Measurements from ENCODE around the gene ARL14. TPM values are rescaled to one million over a fixed set of nuclear protein-coding genes. Genes with fewer than 3 reads are reported as not detected.

ARL14 gene
- total RNA-seq, 2 experiments from 2014 or later = not detected

GRCh38 chr3:160720123-160720746 is 43.3 kb downstream of the ARL14 start:
- H3K27me3 Mint-ChIP-seq = peaks cover 20% of the 10 kb centered on the region
- H3K4me1 Mint-ChIP-seq (ENCODE audit: low read depth) = no peaks in the 10 kb centered on the region
- no peaks in the 10 kb centered on the region for H3K9me3 Mint-ChIP-seq
- Histone ChIP-seq H3K4me3 (ENCODE audit: low read length) (no peak overlapping the region), H3K36me3 (ENCODE audit: insufficient read depth, low read length) (no peaks in the 10 kb centered on the region), H3K27ac (ENCODE audit: low read depth in 1 of 2, low read length in 2 of 2) (no peak overlapping the region), H3K27me3 (ENCODE audit: control insufficient read depth in 1 of 2, insufficient read depth in 2 of 2, low read length in 2 of 2) (no peaks in the 10 kb centered on the region), H3K9me3 (ENCODE audit: control insufficient read depth in 1 of 2, insufficient read depth in 1 of 2, low read length in 2 of 2) (peaks cover 0 to 7% of the 10 kb centered on the region in 2 experiments), H3K4me1 (ENCODE audit: insufficient read depth, low read length) (no peaks in the 10 kb centered on the region)
- H3K27ac Mint-ChIP-seq = no peak overlapping the region
- intact Hi-C loops (cut with DNase I, micrococcal nuclease) = no loop called here
- DNase-seq (no peak), ATAC-seq (ENCODE audit: poor library complexity) (no peak)
- no peak overlapping the region for H3K4me3 Mint-ChIP-seq
- no peak for TF ChIP-seq CTCF (IDR thresholded peaks at IDR 0.05)
- no peaks in the 10 kb centered on the region for H3K36me3 Mint-ChIP-seq (ENCODE audit: low read depth)
- ChIA-PET CTCF (no interaction called here), POLR2A (no interaction called here)

GRCh38 chr3:160722331-160722730 is 45.4 kb downstream of the ARL14 start:
- H3K36me3 ChIP-seq (ENCODE audit: insufficient read depth, low read length) = no peaks in the 10 kb centered on the region
- intact Hi-C loops (cut with DNase I, micrococcal nuclease) = no loop called here
- Mint-ChIP-seq H3K27me3 (peaks cover 15% of the 10 kb centered on the region), H3K4me3 (no peak overlapping the region), H3K9me3 (no peaks in the 10 kb centered on the region), H3K27ac (no peak overlapping the region), H3K4me1 (ENCODE audit: low read depth) (no peaks in the 10 kb centered on the region), H3K36me3 (ENCODE audit: low read depth) (no peaks in the 10 kb centered on the region)
- TF ChIP-seq CTCF (IDR thresholded peaks at IDR 0.05) = no peak
- peaks cover 0 to 7% of the 10 kb centered on the region in 2 experiments for H3K9me3 ChIP-seq (ENCODE audit: control insufficient read depth in 1 of 2, insufficient read depth in 1 of 2, low read length in 2 of 2)
- ChIA-PET POLR2A (no interaction called here), CTCF (no interaction called here)
- H3K27ac ChIP-seq (ENCODE audit: low read depth in 1 of 2, low read length in 2 of 2) = no peak overlapping the region
- no peaks in the 10 kb centered on the region for H3K4me1 ChIP-seq (ENCODE audit: insufficient read depth, low read length)
- ATAC-seq (ENCODE audit: poor library complexity) = no peak
- H3K27me3 ChIP-seq (ENCODE audit: control insufficient read depth in 1 of 2, insufficient read depth in 2 of 2, low read length in 2 of 2) = no peaks in the 10 kb centered on the region
- H3K4me3 ChIP-seq (ENCODE audit: low read length) = no peak overlapping the region
- no peak for DNase-seq

- no peak overlapping the region for H3K27ac Mint-ChIP-seq
- POLR2A ChIA-PET = no interaction called here
- no peaks in the 10 kb centered on the region for H3K27me3 ChIP-seq (ENCODE audit: control insufficient read depth in 1 of 2, insufficient read depth in 2 of 2, low read length in 2 of 2)
- intact Hi-C loops (cut with DNase I, micrococcal nuclease) = no loop called here
- no peaks in the 10 kb centered on the region for H3K36me3 ChIP-seq (ENCODE audit: insufficient read depth, low read length)
- DNase-seq = no peak
- H3K36me3 Mint-ChIP-seq (ENCODE audit: low read depth) = no peaks in the 10 kb centered on the region
- no peaks in the 10 kb centered on the region for H3K9me3 Mint-ChIP-seq
- no peak overlapping the region for H3K27ac ChIP-seq (ENCODE audit: low read depth in 1 of 2, low read length in 2 of 2)
- peaks cover 9% of the 10 kb centered on the region for H3K27me3 Mint-ChIP-seq
- H3K4me3 ChIP-seq (ENCODE audit: low read length) = no peak overlapping the region
- no peak overlapping the region for H3K4me3 Mint-ChIP-seq
- no peaks in the 10 kb centered on the region for H3K9me3 ChIP-seq (ENCODE audit: control insufficient read depth in 1 of 2, insufficient read depth in 1 of 2, low read length in 2 of 2)
- no peaks in the 10 kb centered on the region for H3K4me1 ChIP-seq (ENCODE audit: insufficient read depth, low read length)
- TF ChIP-seq CTCF (IDR thresholded peaks at IDR 0.05) = no peak
- ATAC-seq (ENCODE audit: poor library complexity) = no peak
- no peaks in the 10 kb centered on the region for H3K4me1 Mint-ChIP-seq (ENCODE audit: low read depth)
- CTCF ChIA-PET = no interaction called here
Observed at GRCh38 chr3:160725338-160725737, 48.4 kb downstream of the ARL14 start.

Other genes starting within 250 kb of the ARL14 start
- 10 to 100 TPM; 16.2 to 16.4 TPM for gene TRIM59, start 227.4 kb upstream of the ARL14 start, total RNA-seq
- 10 to 100 TPM; 44.0 to 49.4 TPM for gene KPNA4, start 111.6 kb upstream of the ARL14 start, total RNA-seq
- 1 to 10 TPM; 3.0 to 3.4 TPM for gene PPM1L, start 79.1 kb downstream of the ARL14 start, total RNA-seq